Epidermal melanocyte (primary cell): ENCODE measurements around the gene C9orf43.
"Not testable (repeated sequence)": the region's sequence is repeated elsewhere in the genome, so short reads cannot be mapped to it uniquely, and the experiment has no call there.

Experiments
- DNase-seq: peaks from one replicate; pipeline ENCODE4 v3.0.0; 2011; ENCODE audit warnings: low spot score; ENCODE audit not compliant: insufficient read length

The C9orf43 gene

GRCh38 chr9:113381441-113381840 is 29.1 kb upstream of the C9orf43 start:
- not testable (repeated sequence) for DNase-seq

GRCh38 chr9:113381909-113382411 is 28.6 kb upstream of the C9orf43 start:
- no peak for DNase-seq

GRCh38 chr9:113386571-113387393 is 23.8 kb upstream of the C9orf43 start:
- DNase-seq: no peak

GRCh38 chr9:113387560-113388230 is 22.9 kb upstream of the C9orf43 start:
- no peak for DNase-seq

- DNase-seq: no peak
Measured at GRCh38 chr9:113388833-113389232, 21.7 kb upstream of the C9orf43 start.

- DNase-seq: no peak
Measured at GRCh38 chr9:113389451-113389850, 21.1 kb upstream of the C9orf43 start.

GRCh38 chr9:113390192-113390960 is 20.2 kb upstream of the C9orf43 start:
- DNase-seq: no peak

GRCh38 chr9:113391917-113392316 is 18.6 kb upstream of the C9orf43 start:
- DNase-seq: no peak

- no peak for DNase-seq
Measured at GRCh38 chr9:113393281-113393680, 17.3 kb upstream of the C9orf43 start.

- DNase-seq: no peak
Measured at GRCh38 chr9:113395000-113395861, 15.3 kb upstream of the C9orf43 start.

- DNase-seq: no peak
Measured at GRCh38 chr9:113397203-113397631, 13.3 kb upstream of the C9orf43 start.

GRCh38 chr9:113398796-113399195 is 11.8 kb upstream of the C9orf43 start:
- DNase-seq: no peak

- no peak for DNase-seq
Measured at GRCh38 chr9:113399646-113400200, 10.8 kb upstream of the C9orf43 start.

GRCh38 chr9:113401027-113401792 is 9.3 kb upstream of the C9orf43 start, which contains the start of gene ALAD:
ALAD (minus strand) TSS chr9:113401284; CDS start chr9:113393559, 7,725 bp downstream.
- peak; percentile 93 for DNase-seq

GRCh38 chr9:113403646-113404045 is 6.9 kb upstream of the C9orf43 start:
- DNase-seq: no peak

- DNase-seq: not testable (repeated sequence)
Measured at GRCh38 chr9:113406353-113406752, 4.2 kb upstream of the C9orf43 start.

GRCh38 chr9:113406873-113407511 is 3.6 kb upstream of the C9orf43 start:
- not testable (repeated sequence) for DNase-seq

GRCh38 chr9:113409481-113409880 is 1.1 kb upstream of the C9orf43 start:
- DNase-seq: no peak

GRCh38 chr9:113409883-113410206 is 702 bp upstream of the C9orf43 start:
- DNase-seq: no peak
